Immature natural killer cell (primary cell): ENCODE data around the gene ATP6V0A4. TPM values are rescaled to one million over a fixed set of nuclear protein-coding genes. Genes with fewer than 3 reads are reported as not detected.
"Not testable (repeated sequence)": the region's sequence is repeated elsewhere in the genome, so short reads cannot be mapped to it uniquely, and the experiment has no call there.

Experiments
- DNase-seq, 3 donors: peaks; one replicate each; pipeline ENCODE4 v3.0.0; 2022; ENCODE audit warnings: mixed read lengths in 1 of 3
- H3K27ac Mint-ChIP-seq, 6 donors: one replicate each; pipeline ENCODE4 v1.8.0; 2020; ENCODE audit warnings: mixed read lengths in 6 of 6, mild to moderate bottlenecking in 5 of 6, inconsistent platforms in 4 of 6, moderate library complexity in 3 of 6
- H3K27me3 Mint-ChIP-seq, 3 donors: one replicate each; pipeline ENCODE4 v1.8.0; 2020 to 2021; ENCODE audit warnings: low read depth in 3 of 3, mild to moderate bottlenecking in 3 of 3, mixed read lengths in 3 of 3, moderate library complexity in 3 of 3, inconsistent platforms in 1 of 3
- H3K36me3 Mint-ChIP-seq, 3 donors: one replicate each; pipeline ENCODE4 v1.8.0; 2020; ENCODE audit warnings: mixed read lengths in 3 of 3, inconsistent platforms in 2 of 3, mild to moderate bottlenecking in 2 of 3
- H3K4me1 Mint-ChIP-seq, 2 donors: one replicate each; pipeline ENCODE4 v1.8.0; 2020; ENCODE audit warnings: inconsistent platforms in 2 of 2, mild to moderate bottlenecking in 2 of 2, mixed read lengths in 2 of 2, moderate library complexity in 1 of 2
- H3K4me3 Mint-ChIP-seq, 5 donors: one replicate each; pipeline ENCODE4 v1.8.0; 2020; ENCODE audit warnings: mild to moderate bottlenecking in 5 of 5, mixed read lengths in 5 of 5, inconsistent platforms in 3 of 5, moderate library complexity in 3 of 5
- H3K9me3 Mint-ChIP-seq, 6 donors: one replicate each; pipeline ENCODE4 v1.8.0; 2020; ENCODE audit warnings: mild to moderate bottlenecking in 6 of 6, mixed read lengths in 6 of 6, inconsistent platforms in 4 of 6, moderate library complexity in 3 of 6
- polyA plus RNA-seq, 3 donors: library from polyadenylated mRNA; unstranded; fragments of 300-500 nt; fragmentation: Illumina TruSeq; gene quantifications; one replicate each; pipeline ENCODE4 v1.2.3, GENCODE V29; 2021

The ATP6V0A4 gene
- polyA plus RNA-seq, 3 donors from 2014 or later: not detected

DNA sequence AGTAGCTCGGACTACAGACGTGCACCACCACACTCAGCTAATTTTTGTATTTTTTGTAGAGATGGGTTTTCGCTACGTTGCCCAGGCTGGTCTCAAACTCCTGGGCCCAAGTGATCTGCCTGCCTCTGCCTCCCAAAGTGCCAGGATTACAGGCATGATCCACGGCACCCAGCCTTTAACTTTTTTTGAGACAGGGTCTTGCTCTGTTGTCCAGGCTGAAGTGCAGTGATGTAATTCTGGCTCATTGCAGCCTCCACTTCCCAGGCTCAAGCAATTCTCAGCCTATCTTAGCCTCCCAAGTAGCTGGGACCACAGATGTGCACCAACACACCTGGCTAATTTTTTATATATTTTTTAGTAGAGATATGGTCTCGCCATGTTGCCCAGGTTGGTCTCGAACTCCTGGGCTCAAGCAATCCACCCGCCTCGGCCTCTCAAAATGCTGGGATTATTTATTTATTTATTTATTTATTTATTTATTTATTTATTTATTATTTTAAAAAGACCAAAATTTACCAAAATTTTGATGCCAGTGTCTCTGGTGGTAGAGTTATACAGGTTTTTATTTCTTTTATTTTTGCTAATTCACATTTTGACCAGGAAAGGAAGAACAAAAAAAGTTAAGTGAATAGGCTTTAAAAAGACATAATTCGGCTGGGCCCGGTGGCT is 25.0 kb upstream of the ATP6V0A4 start:
- Mint-ChIP-seq H3K36me3 (no peaks in the 10 kb centered on the region), H3K27ac (no peak overlapping the region), H3K4me3 (no peak overlapping the region), H3K27me3 (no peaks in the 10 kb centered on the region), H3K9me3 (no peaks in the 10 kb centered on the region), H3K4me1 (no peaks in the 10 kb centered on the region)
- no peak for DNase-seq

DNA sequence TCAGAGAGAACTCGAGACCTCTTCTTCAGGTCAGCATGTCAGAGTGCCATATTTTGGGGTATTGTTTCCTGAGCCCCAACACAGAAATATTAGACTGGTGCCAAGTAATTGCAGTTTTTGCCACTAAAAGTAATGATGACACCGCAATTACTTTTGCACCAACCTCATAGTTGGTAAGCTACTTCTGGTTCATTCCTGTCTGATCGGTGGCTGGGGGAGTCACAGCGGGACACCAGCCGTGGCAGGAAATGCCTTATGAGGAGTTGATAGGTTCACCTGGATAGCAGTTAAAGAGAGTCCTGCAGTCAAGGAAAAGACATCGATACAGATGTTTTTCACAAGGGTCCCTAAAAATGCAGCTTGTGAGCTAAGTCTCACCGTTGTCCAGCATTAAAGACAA is 23.9 kb upstream of the ATP6V0A4 start:
- DNase-seq: no peak
- Mint-ChIP-seq H3K9me3 (no peaks in the 10 kb centered on the region), H3K36me3 (no peaks in the 10 kb centered on the region), H3K27ac (no peak overlapping the region), H3K27me3 (no peaks in the 10 kb centered on the region), H3K4me3 (no peak overlapping the region), H3K4me1 (no peaks in the 10 kb centered on the region)

DNA sequence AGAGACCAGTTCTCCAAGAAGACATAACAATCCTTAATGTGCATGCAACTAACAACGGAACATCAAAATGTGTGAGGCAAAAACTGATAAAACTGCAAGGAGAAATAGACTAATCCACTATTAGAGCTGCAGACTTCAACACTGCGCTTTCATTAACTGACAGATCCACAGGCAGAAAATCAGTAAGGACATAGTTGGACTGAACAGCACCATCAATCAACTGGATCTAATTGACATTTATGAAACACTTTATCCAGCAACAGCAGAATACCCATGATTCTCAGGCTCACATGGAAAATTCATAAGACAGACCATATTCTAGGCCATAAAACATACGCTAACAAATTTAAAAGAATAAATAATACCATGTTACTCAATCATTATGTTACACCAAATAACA is 21.6 kb upstream of the ATP6V0A4 start:
- no peak overlapping the region for H3K27ac Mint-ChIP-seq
- DNase-seq: no peak
- no peaks in the 10 kb centered on the region for H3K9me3 Mint-ChIP-seq
- H3K4me1 Mint-ChIP-seq: no peaks in the 10 kb centered on the region
- H3K27me3 Mint-ChIP-seq: peaks cover 0 to 3% (median 3%) of the 10 kb centered on the region in 3 donors
- H3K36me3 Mint-ChIP-seq: no peaks in the 10 kb centered on the region
- no peak overlapping the region for H3K4me3 Mint-ChIP-seq

DNA sequence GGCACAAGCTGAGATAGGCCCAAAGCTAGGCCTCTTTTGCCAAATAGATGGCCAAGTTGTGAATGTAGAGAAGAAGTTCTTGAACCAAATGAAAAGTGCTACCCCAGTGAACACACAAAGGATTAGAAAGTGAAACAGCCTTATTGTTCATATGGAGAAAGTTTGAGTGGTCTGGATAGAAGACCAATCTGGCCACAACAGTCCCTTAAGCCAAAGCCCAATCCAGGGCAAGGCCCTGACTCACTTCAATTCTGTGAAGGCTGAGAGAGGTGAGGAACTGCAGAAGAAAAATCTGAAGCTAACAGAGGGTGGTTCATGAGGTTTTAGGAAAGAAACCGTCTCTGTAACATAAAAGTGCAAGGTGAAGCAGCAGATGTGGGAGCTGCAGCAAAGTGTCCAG is 18.7 kb upstream of the ATP6V0A4 start:
- H3K27ac Mint-ChIP-seq: no peak overlapping the region
- no peak overlapping the region for H3K4me3 Mint-ChIP-seq
- no peaks in the 10 kb centered on the region for H3K4me1 Mint-ChIP-seq
- no peaks in the 10 kb centered on the region for H3K36me3 Mint-ChIP-seq
- DNase-seq: no peak
- no peaks in the 10 kb centered on the region for H3K9me3 Mint-ChIP-seq
- H3K27me3 Mint-ChIP-seq: peaks cover 0 to 9% (median 3%) of the 10 kb centered on the region in 3 donors

DNA sequence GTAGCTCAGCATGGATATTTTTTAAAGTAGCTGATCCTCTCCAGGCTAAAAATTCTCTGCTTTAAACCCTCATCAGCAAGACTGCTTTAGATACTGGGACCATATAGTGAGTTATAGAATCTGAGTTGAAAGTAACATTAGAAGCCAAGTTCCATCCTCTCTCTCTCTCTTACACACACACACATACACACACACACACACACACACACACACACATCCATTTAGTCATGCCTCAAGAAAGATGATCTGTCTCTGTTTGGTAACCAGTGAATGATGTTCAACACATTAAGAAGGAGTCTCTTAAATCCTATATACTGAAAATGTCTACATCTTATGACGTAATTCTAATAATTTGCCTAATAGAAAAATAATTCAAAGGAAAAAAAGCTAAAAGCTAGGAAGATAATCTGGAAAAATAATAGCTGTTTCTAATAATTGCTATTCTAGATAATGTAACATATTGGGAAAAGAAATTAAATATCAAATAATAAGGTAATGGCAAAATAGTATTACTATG is 16.9 kb upstream of the ATP6V0A4 start:
- H3K27ac Mint-ChIP-seq: no peak overlapping the region
- H3K9me3 Mint-ChIP-seq: no peaks in the 10 kb centered on the region

DNA sequence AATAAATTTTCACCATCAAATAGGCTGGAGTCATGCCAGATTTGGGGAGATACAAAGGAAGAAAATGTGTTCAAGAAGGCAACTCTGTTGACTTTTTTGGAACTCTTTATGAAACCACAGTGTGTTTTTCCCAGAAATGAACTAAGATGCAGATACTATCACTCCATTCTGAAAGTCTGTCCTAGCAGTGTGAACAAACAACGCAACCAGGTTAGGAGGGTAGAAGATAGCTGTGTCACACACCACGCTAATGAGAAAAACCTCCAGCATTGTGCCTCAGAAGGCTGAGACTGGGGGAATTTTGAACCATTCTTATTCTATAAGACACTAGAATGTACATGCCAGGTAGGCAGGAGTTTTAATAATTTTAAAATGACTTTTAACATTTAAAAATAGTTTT is 15.9 kb upstream of the ATP6V0A4 start:
- H3K27ac Mint-ChIP-seq: no peak overlapping the region
- H3K27me3 Mint-ChIP-seq: peaks cover 0 to 9% (median 3%) of the 10 kb centered on the region in 3 donors
- H3K4me1 Mint-ChIP-seq: no peaks in the 10 kb centered on the region
- DNase-seq: no peak
- H3K9me3 Mint-ChIP-seq: no peaks in the 10 kb centered on the region
- H3K4me3 Mint-ChIP-seq: no peak overlapping the region
- no peaks in the 10 kb centered on the region for H3K36me3 Mint-ChIP-seq

More for the DNA sequence above, 16.9 kb upstream of the ATP6V0A4 start:
- no peaks in the 10 kb centered on the region for H3K4me1 Mint-ChIP-seq
- H3K27me3 Mint-ChIP-seq: peaks cover 0 to 9% (median 3%) of the 10 kb centered on the region in 3 donors
- H3K4me3 Mint-ChIP-seq: no peak overlapping the region
- no peaks in the 10 kb centered on the region for H3K36me3 Mint-ChIP-seq
- no peak for DNase-seq

DNA sequence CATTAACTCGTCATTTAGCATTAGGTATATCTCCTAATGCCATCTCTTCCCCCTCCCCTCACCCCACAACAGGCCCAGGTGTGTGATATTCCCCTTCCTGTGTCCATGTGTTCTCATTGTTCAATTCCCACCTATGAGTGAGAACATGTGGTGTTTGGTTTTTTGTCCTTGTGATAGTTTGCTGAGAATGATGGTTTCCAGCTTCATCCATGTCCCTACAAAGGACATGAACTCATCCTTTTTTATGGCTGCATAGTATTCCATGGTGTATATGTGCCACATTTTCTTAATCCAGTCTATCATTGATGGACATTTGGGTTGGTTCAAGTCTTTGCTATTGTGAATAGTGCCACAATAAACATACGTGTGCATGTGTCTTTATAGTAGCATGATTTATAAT is 13.3 kb upstream of the ATP6V0A4 start:
- DNase-seq, H3K9me3 Mint-ChIP-seq, H3K27ac Mint-ChIP-seq, H3K27me3 Mint-ChIP-seq, H3K4me1 Mint-ChIP-seq, H3K36me3 Mint-ChIP-seq, H3K4me3 Mint-ChIP-seq: not testable (repeated sequence)

DNA sequence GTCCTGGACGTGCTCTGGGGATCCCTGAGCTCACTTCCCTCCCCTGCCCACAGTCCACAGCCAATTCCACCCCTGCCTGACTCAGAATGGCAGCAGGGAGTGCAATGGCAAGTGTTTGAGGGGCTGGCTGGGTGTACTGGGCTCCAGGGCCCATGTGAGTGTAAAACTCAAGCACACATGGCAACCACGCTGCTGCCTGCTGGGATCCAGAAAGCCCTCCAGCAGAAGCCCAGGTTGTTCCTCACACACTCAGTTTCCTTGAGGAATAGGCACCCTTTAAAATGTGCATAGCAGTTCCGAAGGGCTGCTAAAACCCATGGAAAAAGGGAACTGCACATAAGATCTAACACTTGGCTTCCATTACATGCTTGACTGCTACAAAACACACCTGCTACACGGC is 11.3 kb upstream of the ATP6V0A4 start:
- H3K27me3 Mint-ChIP-seq: peaks cover 0 to 7% (median 3%) of the 10 kb centered on the region in 3 donors
- DNase-seq: no peak
- H3K27ac Mint-ChIP-seq: no peak overlapping the region
- no peaks in the 10 kb centered on the region for H3K4me1 Mint-ChIP-seq
- peaks cover 0 to 5% (median under 1%) of the 10 kb centered on the region in 6 donors for H3K9me3 Mint-ChIP-seq
- no peaks in the 10 kb centered on the region for H3K36me3 Mint-ChIP-seq
- H3K4me3 Mint-ChIP-seq: no peak overlapping the region

DNA sequence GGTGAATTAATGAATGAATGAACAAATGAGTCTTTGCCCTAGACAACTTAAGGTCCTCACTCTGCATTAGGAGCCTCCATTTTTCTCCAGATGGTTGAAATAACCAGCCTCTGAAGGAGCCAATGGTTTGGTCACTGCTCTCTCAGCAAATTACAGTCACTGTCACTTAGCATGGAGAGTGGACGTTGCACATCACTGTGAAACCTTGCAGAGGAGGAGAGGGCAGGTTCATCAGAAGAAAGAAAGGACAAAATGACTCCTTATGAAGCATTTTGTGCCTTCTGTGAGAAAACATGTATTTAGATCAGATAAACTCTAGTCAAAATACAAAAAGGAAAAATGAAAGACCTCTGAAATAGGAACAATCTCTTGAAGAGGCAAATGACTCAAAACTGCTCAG is 6.6 kb upstream of the ATP6V0A4 start:
- no peak overlapping the region for H3K4me3 Mint-ChIP-seq
- no peaks in the 10 kb centered on the region for H3K36me3 Mint-ChIP-seq
- DNase-seq: no peak
- H3K9me3 Mint-ChIP-seq: peaks cover 0 to 5% (median under 1%) of the 10 kb centered on the region in 6 donors
- no peak overlapping the region for H3K27ac Mint-ChIP-seq
- H3K27me3 Mint-ChIP-seq: peaks cover 0 to 3% (median 2%) of the 10 kb centered on the region in 3 donors
- H3K4me1 Mint-ChIP-seq: no peaks in the 10 kb centered on the region

DNA sequence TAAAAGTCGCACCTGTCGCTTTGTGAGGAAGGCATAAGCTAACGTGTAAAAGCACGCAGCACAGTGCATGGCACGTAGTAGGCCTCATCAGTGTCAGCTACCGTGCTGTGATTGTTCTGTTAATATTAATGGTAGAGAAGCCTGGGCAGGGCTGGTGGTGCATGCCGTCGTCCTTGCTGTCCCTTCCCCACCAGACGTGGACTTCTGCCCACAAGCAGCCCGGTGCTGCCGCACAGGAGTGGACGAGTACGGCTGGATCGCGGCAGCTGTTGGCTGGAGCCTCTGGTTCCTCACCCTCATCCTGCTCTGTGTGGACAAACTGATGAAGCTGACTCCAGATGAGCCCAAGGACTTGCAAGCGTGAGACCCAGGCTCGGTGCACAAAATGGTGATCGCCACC is 4.7 kb upstream of the ATP6V0A4 start:
- peaks cover 1 to 10% of the 10 kb centered on the region in 2 donors for H3K4me1 Mint-ChIP-seq
- no peaks in the 10 kb centered on the region for H3K36me3 Mint-ChIP-seq
- H3K27me3 Mint-ChIP-seq: peaks cover 2 to 9% (median 4%) of the 10 kb centered on the region in 3 donors
- H3K4me3 Mint-ChIP-seq: no peak overlapping the region
- DNase-seq: no peak
- no peak overlapping the region for H3K27ac Mint-ChIP-seq
- H3K9me3 Mint-ChIP-seq: peaks cover 0 to 2% (median 0%) of the 10 kb centered on the region in 6 donors

DNA sequence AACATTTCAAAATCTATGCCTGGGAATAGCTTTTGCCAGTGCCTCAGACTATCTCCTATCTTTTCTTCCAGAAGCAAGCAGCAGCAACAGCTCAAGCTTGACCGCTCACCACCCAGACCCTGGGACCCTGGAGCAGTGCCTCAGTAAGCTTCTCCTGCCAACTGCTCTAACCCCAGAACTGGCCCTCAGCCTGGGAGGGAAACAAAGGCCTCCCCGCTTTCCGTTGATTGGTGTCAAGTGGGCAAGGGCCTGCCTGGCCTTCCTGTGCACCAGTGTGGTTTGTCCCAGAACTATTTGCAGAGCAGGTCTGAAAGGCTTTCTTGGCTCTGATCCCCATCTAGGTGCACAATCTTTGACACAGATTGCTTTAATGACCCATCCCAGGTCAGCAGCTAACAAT is 3.3 kb upstream of the ATP6V0A4 start:
- Mint-ChIP-seq H3K36me3 (no peaks in the 10 kb centered on the region), H3K9me3 (no peaks in the 10 kb centered on the region)

DNA sequence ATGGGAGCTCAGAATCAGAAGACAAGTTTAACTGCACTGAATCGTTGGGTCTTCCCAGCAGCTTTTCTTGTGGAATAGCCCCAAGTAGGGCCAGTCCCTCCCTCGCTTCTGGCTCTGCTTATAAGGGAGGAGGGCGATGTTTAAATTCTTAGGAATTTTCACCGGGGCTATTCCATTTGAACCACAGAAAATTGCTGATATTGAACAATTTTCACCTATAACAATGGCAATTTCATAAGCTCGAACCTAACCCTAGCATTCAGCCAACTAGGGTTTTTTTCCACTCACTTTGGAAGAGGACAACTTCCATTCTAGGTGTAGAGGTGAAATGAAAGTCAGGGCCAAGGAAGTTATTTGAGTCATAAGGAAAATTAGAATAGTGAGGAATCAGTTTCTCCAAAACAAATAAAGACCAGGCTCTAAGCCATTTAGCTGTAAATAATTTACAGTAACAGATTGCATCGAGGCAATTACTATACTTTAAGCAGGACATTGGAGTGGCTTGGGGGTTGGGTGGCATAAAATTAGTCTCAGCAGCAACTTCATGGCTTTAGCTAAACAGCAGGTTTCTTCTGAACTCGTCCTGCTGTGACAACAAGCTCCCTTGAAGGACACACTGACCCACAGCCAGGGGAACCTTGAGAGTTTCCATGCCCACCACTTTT is 1.5 kb upstream of the ATP6V0A4 start:
- Mint-ChIP-seq H3K4me3 (no peak overlapping the region), H3K4me1 (peaks cover 4 to 14% of the 10 kb centered on the region in 2 donors), H3K27me3 (peaks cover 2 to 8% (median 4%) of the 10 kb centered on the region in 3 donors), H3K27ac (no peak overlapping the region), H3K9me3 (no peaks in the 10 kb centered on the region), H3K36me3 (no peaks in the 10 kb centered on the region)
- no peak for DNase-seq

More for the DNA sequence above, 3.3 kb upstream of the ATP6V0A4 start:
- DNase-seq: no peak
- H3K4me1 Mint-ChIP-seq: peaks cover 4 to 14% of the 10 kb centered on the region in 2 donors
- H3K27ac Mint-ChIP-seq: no peak overlapping the region
- no peak overlapping the region for H3K4me3 Mint-ChIP-seq
- peaks cover 2 to 8% (median 4%) of the 10 kb centered on the region in 3 donors for H3K27me3 Mint-ChIP-seq

DNA sequence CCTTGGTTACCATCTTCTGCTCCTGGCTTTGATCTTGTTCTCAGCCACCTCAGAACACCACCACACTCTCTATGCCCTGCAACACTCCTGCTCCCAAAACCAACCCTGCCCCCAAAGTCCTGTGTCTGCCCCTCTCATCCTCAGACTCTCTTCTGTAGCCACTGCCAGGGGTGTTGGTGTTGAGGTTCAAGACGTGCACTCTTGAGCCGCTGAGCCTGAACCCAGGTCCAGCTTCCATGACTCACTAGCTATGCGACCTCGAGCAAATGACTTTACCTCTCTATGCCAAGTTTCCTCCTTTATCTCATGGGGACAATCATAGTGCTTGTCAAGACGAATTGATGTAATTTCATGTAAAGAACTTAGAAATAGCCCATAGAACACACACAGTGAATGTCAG is 840 bp upstream of the ATP6V0A4 start:
- H3K9me3 Mint-ChIP-seq: no peaks in the 10 kb centered on the region
- H3K4me3 Mint-ChIP-seq: peak overlapping the region in 1 of 5 donors; percentile 51
- no peak for DNase-seq
- H3K36me3 Mint-ChIP-seq: no peaks in the 10 kb centered on the region
- peaks cover 4 to 14% of the 10 kb centered on the region in 2 donors for H3K4me1 Mint-ChIP-seq
- peaks cover 4 to 8% (median 4%) of the 10 kb centered on the region in 3 donors for H3K27me3 Mint-ChIP-seq
- H3K27ac Mint-ChIP-seq: no peak overlapping the region

DNA sequence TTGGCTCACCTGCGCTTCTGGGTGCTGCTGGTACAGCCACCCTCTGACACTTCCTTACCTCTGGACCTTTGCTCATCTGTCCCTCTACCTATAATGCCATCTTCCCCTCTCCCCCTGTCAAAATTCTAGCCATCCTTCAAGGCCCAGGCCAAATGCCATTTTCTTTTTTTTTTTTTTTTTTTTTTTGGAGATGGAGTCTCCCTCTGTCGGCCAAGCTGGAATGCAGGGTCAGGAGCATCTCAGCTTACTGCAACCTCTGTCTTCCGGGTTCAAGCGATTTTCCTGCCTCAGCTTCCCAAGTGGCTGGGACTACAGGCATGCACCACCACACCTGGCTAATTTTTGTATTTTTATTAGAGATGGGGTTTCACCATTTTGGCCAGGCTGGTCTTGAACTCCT is 950 bp downstream of the ATP6V0A4 start:
- not testable (repeated sequence) for H3K36me3 Mint-ChIP-seq, H3K9me3 Mint-ChIP-seq, DNase-seq
- Mint-ChIP-seq H3K27ac (peak overlapping the region in 1 of 6 donors; percentile 29), H3K27me3 (peaks cover 4 to 10% (median 5%) of the 10 kb centered on the region in 3 donors), H3K4me3 (peak overlapping the region in 2 of 5 donors; percentile 10 to 54), H3K4me1 (peaks cover 4 to 14% of the 10 kb centered on the region in 2 donors)
